Measurements from ENCODE around the gene DMBT1.

Gene DMBT1

DNA sequence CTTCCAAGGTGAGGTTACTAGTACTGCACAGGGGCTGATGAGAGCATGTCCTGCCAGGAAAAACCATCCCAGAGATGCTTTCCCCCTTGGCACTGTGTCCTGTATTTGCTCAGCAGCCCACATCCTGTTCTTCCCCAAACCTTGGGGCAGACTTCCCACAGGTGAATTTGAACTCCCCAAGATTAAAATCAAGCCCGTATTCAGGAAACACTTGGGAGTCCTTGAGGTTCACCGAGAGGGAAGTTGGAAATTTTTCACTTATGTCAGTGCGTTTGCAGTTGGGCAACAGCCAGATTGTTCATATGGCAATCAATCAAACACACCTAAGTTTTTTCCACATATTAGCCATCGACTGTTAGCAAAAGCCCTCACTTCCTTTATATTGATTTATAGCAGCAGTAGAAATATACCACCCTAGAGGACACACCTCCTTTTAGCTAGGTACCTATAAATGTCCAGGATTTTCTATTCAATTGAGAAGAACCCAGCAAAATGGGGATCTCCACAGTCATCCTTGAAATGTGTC is at the start of gene DMBT1:
Gene DMBT1 (plus strand): TSS at position 476 of the 526 bp plus-strand sequence. CDS start 17 bp downstream, at position 493.
- Histone ChIP-seq H3K9ac (ENCODE audit: low read length in 5 of 5) (no peak within 1 kb of the TSS), H3K4me3 (ENCODE audit: low read depth in 1 of 5, low read length in 5 of 5) (no peak within 1 kb of the TSS), H3K27me3 (ENCODE audit: control insufficient read depth in 5 of 5, insufficient read depth in 4 of 5, low read length in 5 of 5) (peaks cover 3 to 24% (median 11%) of the 10 kb centered on the region in 5 donors), H3K36me3 (ENCODE audit: control insufficient read depth in 5 of 5, insufficient read depth in 5 of 5, low read length in 5 of 5) (no peaks in the 10 kb centered on the region), H3K4me1 (ENCODE audit: control insufficient read depth in 5 of 5, insufficient read depth in 5 of 5, low read length in 5 of 5) (peaks cover 0 to under 1% (median 0%) of the 10 kb centered on the region in 5 donors), H3K27ac (ENCODE audit: low read depth, low read length) (no peak within 1 kb of the TSS), H3K9me3 (ENCODE audit: control insufficient read depth in 5 of 5, low read length in 5 of 5) (no peaks in the 10 kb centered on the region)

DNA sequence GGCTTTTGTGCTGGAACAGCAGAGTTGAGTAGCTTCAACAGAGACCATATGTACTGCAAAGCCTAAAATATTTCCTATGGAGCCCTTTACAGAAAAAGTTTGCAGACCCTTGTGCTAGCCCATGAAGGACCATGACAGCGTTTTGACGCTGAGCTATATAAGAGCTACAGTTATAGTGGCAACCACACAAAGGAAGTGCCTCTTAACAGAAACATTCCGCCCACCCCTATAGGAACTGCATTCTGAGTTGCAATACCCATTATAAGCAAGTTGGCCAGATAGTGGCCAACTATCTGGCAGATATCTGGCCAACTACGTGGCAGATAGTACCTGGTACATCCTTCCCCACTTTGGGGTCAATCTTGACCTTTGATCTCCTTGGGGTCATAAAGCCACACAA is 47.5 kb upstream of the DMBT1 start:
- Histone ChIP-seq H3K9me3 (ENCODE audit: control insufficient read depth in 5 of 5, low read length in 5 of 5) (no peaks in the 10 kb centered on the region), H3K9ac (ENCODE audit: low read length in 5 of 5) (no peak overlapping the region), H3K27ac (ENCODE audit: low read depth, low read length) (no peak overlapping the region), H3K36me3 (ENCODE audit: control insufficient read depth in 5 of 5, insufficient read depth in 5 of 5, low read length in 5 of 5) (peaks cover 2 to 75% (median 64%) of the 10 kb centered on the region in 5 donors), H3K4me1 (ENCODE audit: control insufficient read depth in 5 of 5, insufficient read depth in 5 of 5, low read length in 5 of 5) (peaks cover 5 to 26% (median 21%) of the 10 kb centered on the region in 5 donors), H3K4me3 (ENCODE audit: low read depth in 1 of 5, low read length in 5 of 5) (no peak overlapping the region), H3K27me3 (ENCODE audit: control insufficient read depth in 5 of 5, insufficient read depth in 4 of 5, low read length in 5 of 5) (no peaks in the 10 kb centered on the region)

- no peak overlapping the region for H3K4me3 ChIP-seq (ENCODE audit: low read depth in 1 of 5, low read length in 5 of 5)
- H3K36me3 ChIP-seq (ENCODE audit: control insufficient read depth in 5 of 5, insufficient read depth in 5 of 5, low read length in 5 of 5) = peaks cover 0 to 63% (median 54%) of the 10 kb centered on the region in 5 donors
- no peak overlapping the region for H3K9ac ChIP-seq (ENCODE audit: low read length in 5 of 5)
- no peaks in the 10 kb centered on the region for H3K27me3 ChIP-seq (ENCODE audit: control insufficient read depth in 5 of 5, insufficient read depth in 4 of 5, low read length in 5 of 5)
- peak overlapping the region; percentile 71 for H3K27ac ChIP-seq (ENCODE audit: low read depth, low read length)
- peaks cover 5 to 27% (median 21%) of the 10 kb centered on the region in 5 donors for H3K4me1 ChIP-seq (ENCODE audit: control insufficient read depth in 5 of 5, insufficient read depth in 5 of 5, low read length in 5 of 5)
- no peaks in the 10 kb centered on the region for H3K9me3 ChIP-seq (ENCODE audit: control insufficient read depth in 5 of 5, low read length in 5 of 5)
These were observed 46.3 kb upstream of the DMBT1 start for GRCh38 chr10:122514045-122514840.

DNA sequence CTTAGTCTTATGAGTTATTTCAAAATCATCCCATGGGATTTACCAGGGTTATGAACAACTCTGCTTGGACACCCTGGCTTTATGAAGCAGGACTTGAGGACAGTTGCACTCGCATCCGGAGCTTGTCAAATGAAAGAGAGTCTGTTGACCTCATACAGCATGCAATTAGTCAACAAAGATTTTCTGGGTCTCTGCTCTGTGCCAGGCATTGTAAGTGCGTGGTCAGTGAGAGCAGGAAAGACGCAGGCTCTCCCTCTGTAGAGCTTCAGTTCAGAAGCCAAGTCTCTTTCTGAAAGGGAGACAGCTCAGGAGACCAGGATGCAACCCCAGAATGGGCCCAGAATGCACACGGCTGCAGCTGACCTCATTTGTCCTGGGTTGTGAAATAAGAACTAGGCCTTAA is 45.5 kb upstream of the DMBT1 start:
- Histone ChIP-seq H3K27ac (ENCODE audit: low read depth, low read length) (peak overlapping the region; percentile 71), H3K4me3 (ENCODE audit: low read depth in 1 of 5, low read length in 5 of 5) (no peak overlapping the region), H3K27me3 (ENCODE audit: control insufficient read depth in 5 of 5, insufficient read depth in 4 of 5, low read length in 5 of 5) (no peaks in the 10 kb centered on the region), H3K9ac (ENCODE audit: low read length in 5 of 5) (no peak overlapping the region), H3K4me1 (ENCODE audit: control insufficient read depth in 5 of 5, insufficient read depth in 5 of 5, low read length in 5 of 5) (peaks cover 5 to 27% (median 21%) of the 10 kb centered on the region in 5 donors), H3K36me3 (ENCODE audit: control insufficient read depth in 5 of 5, insufficient read depth in 5 of 5, low read length in 5 of 5) (peaks cover 0 to 55% (median 47%) of the 10 kb centered on the region in 5 donors), H3K9me3 (ENCODE audit: control insufficient read depth in 5 of 5, low read length in 5 of 5) (no peaks in the 10 kb centered on the region)

DNA sequence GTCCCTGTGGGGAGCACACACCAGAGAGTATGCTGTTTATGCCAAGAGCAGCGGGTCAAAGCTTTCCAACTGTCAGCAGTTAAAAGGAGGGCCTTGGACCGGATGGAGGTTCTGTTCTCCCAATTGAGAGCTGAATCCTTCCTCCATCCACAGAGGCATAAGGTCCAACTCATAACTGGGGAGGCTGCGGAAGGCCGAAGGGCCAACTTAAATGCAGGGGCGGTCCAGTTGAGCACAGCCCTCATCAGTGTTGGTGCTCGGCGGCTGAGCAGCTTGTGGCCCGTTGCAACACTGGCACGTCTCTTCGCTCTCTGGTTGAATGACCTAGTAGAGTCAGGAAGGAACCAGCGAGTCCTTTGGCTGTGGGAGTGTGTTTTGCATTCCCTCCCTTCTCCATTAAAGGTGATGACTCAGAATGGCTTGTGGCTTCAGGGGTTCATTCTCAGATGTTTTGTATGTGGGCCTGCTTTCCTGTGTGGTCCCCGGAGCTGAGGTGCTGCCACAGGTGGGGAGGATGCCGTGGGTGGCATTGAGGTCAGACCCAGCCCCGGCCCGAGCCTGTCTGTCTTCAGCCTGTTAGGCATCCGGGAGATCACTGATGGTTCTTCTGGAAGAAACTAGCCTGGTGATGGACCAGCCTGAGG is 44.8 kb upstream of the DMBT1 start:
- no peaks in the 10 kb centered on the region for H3K27me3 ChIP-seq (ENCODE audit: control insufficient read depth in 5 of 5, insufficient read depth in 4 of 5, low read length in 5 of 5)
- peaks cover 0 to 48% (median 40%) of the 10 kb centered on the region in 5 donors for H3K36me3 ChIP-seq (ENCODE audit: control insufficient read depth in 5 of 5, insufficient read depth in 5 of 5, low read length in 5 of 5)
- H3K4me3 ChIP-seq (ENCODE audit: low read depth in 1 of 5, low read length in 5 of 5) = no peak overlapping the region
- no peak overlapping the region for H3K9ac ChIP-seq (ENCODE audit: low read length in 5 of 5)
- H3K4me1 ChIP-seq (ENCODE audit: control insufficient read depth in 5 of 5, insufficient read depth in 5 of 5, low read length in 5 of 5) = peaks cover 5 to 27% (median 21%) of the 10 kb centered on the region in 5 donors
- no peaks in the 10 kb centered on the region for H3K9me3 ChIP-seq (ENCODE audit: control insufficient read depth in 5 of 5, low read length in 5 of 5)
- H3K27ac ChIP-seq (ENCODE audit: low read depth, low read length) = peak overlapping the region; percentile 71

DNA sequence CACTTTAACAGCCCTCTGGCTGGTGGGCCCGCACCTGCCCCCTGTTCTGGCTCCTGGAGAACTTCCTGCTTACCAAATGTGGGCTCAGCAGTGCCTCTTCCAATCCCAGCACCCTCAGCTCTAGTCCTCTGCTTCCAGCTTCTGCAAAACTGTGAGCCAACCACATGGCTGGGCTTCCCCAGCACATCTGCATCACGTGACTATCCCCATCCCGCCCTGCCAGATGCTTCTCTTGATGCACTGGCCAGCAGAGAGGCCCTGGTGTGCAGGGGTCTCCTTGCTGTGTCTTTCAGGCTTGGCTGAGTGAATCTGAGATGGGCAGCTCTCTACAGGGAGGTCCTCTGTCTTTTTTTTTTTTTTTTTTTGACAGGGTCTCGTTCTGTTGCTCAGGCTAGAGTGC is 43.8 kb upstream of the DMBT1 start:
- Histone ChIP-seq H3K27me3 (ENCODE audit: control insufficient read depth in 5 of 5, insufficient read depth in 4 of 5, low read length in 5 of 5) (no peaks in the 10 kb centered on the region), H3K9me3 (ENCODE audit: control insufficient read depth in 5 of 5, low read length in 5 of 5) (no peaks in the 10 kb centered on the region), H3K4me3 (ENCODE audit: low read depth in 1 of 5, low read length in 5 of 5) (no peak overlapping the region), H3K27ac (ENCODE audit: low read depth, low read length) (no peak overlapping the region), H3K36me3 (ENCODE audit: control insufficient read depth in 5 of 5, insufficient read depth in 5 of 5, low read length in 5 of 5) (peaks cover 0 to 42% (median 33%) of the 10 kb centered on the region in 5 donors), H3K9ac (ENCODE audit: low read length in 5 of 5) (no peak overlapping the region), H3K4me1 (ENCODE audit: control insufficient read depth in 5 of 5, insufficient read depth in 5 of 5, low read length in 5 of 5) (peaks cover 5 to 27% (median 21%) of the 10 kb centered on the region in 5 donors)

- Histone ChIP-seq H3K27me3 (ENCODE audit: control insufficient read depth in 5 of 5, insufficient read depth in 4 of 5, low read length in 5 of 5) (no peaks in the 10 kb centered on the region), H3K9ac (ENCODE audit: low read length in 5 of 5) (no peak overlapping the region), H3K4me3 (ENCODE audit: low read depth in 1 of 5, low read length in 5 of 5) (no peak overlapping the region), H3K4me1 (ENCODE audit: control insufficient read depth in 5 of 5, insufficient read depth in 5 of 5, low read length in 5 of 5) (peaks cover 5 to 26% (median 21%) of the 10 kb centered on the region in 5 donors), H3K27ac (ENCODE audit: low read depth, low read length) (no peak overlapping the region), H3K9me3 (ENCODE audit: control insufficient read depth in 5 of 5, low read length in 5 of 5) (no peaks in the 10 kb centered on the region), H3K36me3 (ENCODE audit: control insufficient read depth in 5 of 5, insufficient read depth in 5 of 5, low read length in 5 of 5) (peaks cover 0 to 27% (median 20%) of the 10 kb centered on the region in 5 donors)
These were observed 41.4 kb upstream of the DMBT1 start for GRCh38 chr10:122519144-122519543.

DNA sequence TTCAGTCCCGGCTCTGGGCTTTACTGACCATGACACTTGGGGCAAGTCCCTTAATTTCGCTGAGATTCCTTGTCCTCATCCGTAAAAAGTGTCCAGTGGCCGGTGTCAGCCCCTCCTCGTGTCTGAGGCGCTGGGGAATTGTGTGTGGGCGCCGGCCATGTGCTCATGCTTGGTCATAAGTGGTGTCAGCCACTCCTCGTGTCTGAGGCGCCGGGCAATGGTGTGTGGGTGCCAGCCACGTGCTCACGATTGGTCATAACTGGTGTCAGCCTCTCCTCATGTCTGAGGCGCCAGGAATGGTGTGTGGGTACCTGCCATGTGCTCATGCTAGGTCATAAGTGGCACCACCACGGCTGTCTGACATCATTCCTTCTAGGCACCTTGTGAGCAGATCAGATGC is 40.7 kb upstream of the DMBT1 start:
- Histone ChIP-seq H3K4me1 (ENCODE audit: control insufficient read depth in 5 of 5, insufficient read depth in 5 of 5, low read length in 5 of 5) (peaks cover 5 to 20% (median 14%) of the 10 kb centered on the region in 5 donors), H3K36me3 (ENCODE audit: control insufficient read depth in 5 of 5, insufficient read depth in 5 of 5, low read length in 5 of 5) (peaks cover 0 to 22% (median 14%) of the 10 kb centered on the region in 5 donors), H3K27ac (ENCODE audit: low read depth, low read length) (no peak overlapping the region), H3K9me3 (ENCODE audit: control insufficient read depth in 5 of 5, low read length in 5 of 5) (no peaks in the 10 kb centered on the region), H3K4me3 (ENCODE audit: low read depth in 1 of 5, low read length in 5 of 5) (no peak overlapping the region), H3K27me3 (ENCODE audit: control insufficient read depth in 5 of 5, insufficient read depth in 4 of 5, low read length in 5 of 5) (no peaks in the 10 kb centered on the region), H3K9ac (ENCODE audit: low read length in 5 of 5) (no peak overlapping the region)

- Histone ChIP-seq H3K4me3 (ENCODE audit: low read depth in 1 of 5, low read length in 5 of 5) (no peak overlapping the region), H3K9ac (ENCODE audit: low read length in 5 of 5) (no peak overlapping the region), H3K27ac (ENCODE audit: low read depth, low read length) (no peak overlapping the region), H3K4me1 (ENCODE audit: control insufficient read depth in 5 of 5, insufficient read depth in 5 of 5, low read length in 5 of 5) (peaks cover 0 to 11% (median 7%) of the 10 kb centered on the region in 5 donors), H3K36me3 (ENCODE audit: control insufficient read depth in 5 of 5, insufficient read depth in 5 of 5, low read length in 5 of 5) (peaks cover 0 to 13% (median 11%) of the 10 kb centered on the region in 5 donors), H3K27me3 (ENCODE audit: control insufficient read depth in 5 of 5, insufficient read depth in 4 of 5, low read length in 5 of 5) (peaks cover 0 to 2% (median 0%) of the 10 kb centered on the region in 5 donors), H3K9me3 (ENCODE audit: control insufficient read depth in 5 of 5, low read length in 5 of 5) (no peaks in the 10 kb centered on the region)
These were observed 39.5 kb upstream of the DMBT1 start for GRCh38 chr10:122521011-122521410.

DNA sequence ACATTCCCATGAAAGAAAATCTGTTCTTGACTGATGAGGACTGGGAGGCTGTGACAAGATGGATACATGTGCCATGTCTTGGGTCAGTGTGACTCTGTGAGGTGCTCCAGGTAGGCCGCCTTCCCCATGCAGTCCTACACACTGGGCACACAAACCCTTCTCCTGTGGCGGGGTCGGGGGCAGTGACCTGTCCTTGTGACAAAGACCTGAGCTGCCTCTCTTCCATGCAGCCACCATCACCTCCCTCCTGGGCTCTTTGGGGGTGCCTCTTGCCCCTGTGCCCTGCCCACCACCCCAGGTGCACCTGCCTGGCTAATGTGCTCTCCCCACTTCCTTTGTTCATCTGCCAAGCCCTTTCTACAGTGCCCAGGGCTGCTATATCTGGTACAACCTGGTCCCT is 35.7 kb upstream of the DMBT1 start:
- H3K36me3 ChIP-seq (ENCODE audit: control insufficient read depth in 5 of 5, insufficient read depth in 5 of 5, low read length in 5 of 5) = no peaks in the 10 kb centered on the region
- H3K9me3 ChIP-seq (ENCODE audit: control insufficient read depth in 5 of 5, low read length in 5 of 5) = no peaks in the 10 kb centered on the region
- H3K4me1 ChIP-seq (ENCODE audit: control insufficient read depth in 5 of 5, insufficient read depth in 5 of 5, low read length in 5 of 5) = peaks cover 0 to 12% (median 3%) of the 10 kb centered on the region in 5 donors
- H3K27me3 ChIP-seq (ENCODE audit: control insufficient read depth in 5 of 5, insufficient read depth in 4 of 5, low read length in 5 of 5) = peaks cover 0 to 4% (median 0%) of the 10 kb centered on the region in 5 donors
- no peak overlapping the region for H3K4me3 ChIP-seq (ENCODE audit: low read depth in 1 of 5, low read length in 5 of 5)
- no peak overlapping the region for H3K9ac ChIP-seq (ENCODE audit: low read length in 5 of 5)
- no peak overlapping the region for H3K27ac ChIP-seq (ENCODE audit: low read depth, low read length)
